GM12892 (cell line): ENCODE data around the gene IER5.

Experiments
- DNase-seq: peaks from one replicate; pipeline ENCODE4 v3.0.0; 2011; ENCODE audit not compliant: insufficient read length
- FAIRE-seq: peaks from 2 replicates; lab custom pipeline; 2011; peaks lifted over from hg19 to GRCh38; lab: Jason Lieb, UNC
- POLR2A ChIP-seq: IDR thresholded peaks from 2 replicates; pipeline ENCODE4 v1.6.1; 2011; ENCODE audit warnings: low read depth, low read length, control low read depth
- POLR2AphosphoS5 ChIP-seq: IDR thresholded peaks from 2 replicates; pipeline ENCODE4 v1.6.1; 2011; ENCODE audit warnings: low read depth, low read length, control low read depth
- TAF1 ChIP-seq: IDR thresholded peaks from 2 replicates; pipeline ENCODE4 v1.6.1; 2011; ENCODE audit warnings: low read depth, mild to moderate bottlenecking, control low read depth, low read length, borderline replicate concordance

IER5 gene

GRCh38 chr1:181091309-181092040 lies 3.0 kb downstream of the IER5 start:
- FAIRE-seq (no peak), DNase-seq (no peak)
- peak; percentile 60 for TF ChIP-seq POLR2AphosphoS5
- TF ChIP-seq TAF1 = no peak

- DNase-seq = no peak
- TF ChIP-seq POLR2A = no peak
- TF ChIP-seq POLR2AphosphoS5 = no peak; the same call in none of the 2 replicates
- TF ChIP-seq TAF1 = no peak
- FAIRE-seq = no peak
Measured at GRCh38 chr1:181092056-181092455, 3.6 kb downstream of the IER5 start.

- TF ChIP-seq POLR2A = no peak
- no peak for TF ChIP-seq POLR2AphosphoS5
- TF ChIP-seq TAF1 = no peak
- DNase-seq (no peak), FAIRE-seq (no peak)
Measured at GRCh38 chr1:181092883-181093458, 4.5 kb downstream of the IER5 start.

GRCh38 chr1:181094416-181095212 lies 6.1 kb downstream of the IER5 start:
- no peak for DNase-seq
- TF ChIP-seq POLR2A (peak; percentile 28; the same call in 1 of the 2 replicates), POLR2AphosphoS5 (no peak), TAF1 (no peak)
- no peak for FAIRE-seq

GRCh38 chr1:181095260-181095659 lies 6.8 kb downstream of the IER5 start:
- FAIRE-seq (no peak), DNase-seq (no peak)
- TF ChIP-seq POLR2AphosphoS5 (peak; percentile 57; the same call in 1 of the 2 replicates), POLR2A (no peak; the same call in 1 of the 2 replicates), TAF1 (no peak)

- no peak; the same call in 1 of the 2 replicates for TF ChIP-seq POLR2A
- TF ChIP-seq POLR2AphosphoS5 = no peak
- no peak for TF ChIP-seq TAF1
- FAIRE-seq = no peak
- no peak for DNase-seq
Measured at GRCh38 chr1:181095763-181096184, 7.3 kb downstream of the IER5 start.

- no peak for TF ChIP-seq POLR2A
- TF ChIP-seq POLR2AphosphoS5 = no peak
- no peak for TF ChIP-seq TAF1
- FAIRE-seq (no peak), DNase-seq (no peak)
Measured at GRCh38 chr1:181097242-181097641, 8.7 kb downstream of the IER5 start.

- FAIRE-seq (peak; percentile 77), DNase-seq (no peak)
- peak; percentile 58 for TF ChIP-seq POLR2A
- peak; percentile 47 for TF ChIP-seq POLR2AphosphoS5
- TF ChIP-seq TAF1 = 0 out of 2 replicates have a peak, but pooled peaks have one; percentile 39
Measured at GRCh38 chr1:181099152-181100014, 10.9 kb downstream of the IER5 start.

- peak; percentile 71 for FAIRE-seq
- TF ChIP-seq TAF1 (no peak), POLR2A (0 out of 2 replicates have a peak, but pooled peaks have one; percentile 15), POLR2AphosphoS5 (no peak; the same call in 1 of the 2 replicates)
- no peak for DNase-seq
Measured at GRCh38 chr1:181100015-181100905, 11.8 kb downstream of the IER5 start.
